Motor neuron (in vitro differentiated cells): ENCODE measurements around the gene ABCD1. TPM values are rescaled to one million over a fixed set of nuclear protein-coding genes. Genes with fewer than 3 reads are reported as not detected.
"Not testable (repeated sequence)": the region's sequence is repeated elsewhere in the genome, so short reads cannot be mapped to it uniquely, and the experiment has no call there.

Source experiments
- ATAC-seq, 8 experiments: fragments of 200-7000 bp; cut with Tn5 transposase; replicated peaks in 6 of 8; 2 replicates each; pipeline ENCODE4 v1.8.0; 2021; ENCODE audit warnings: mild to moderate bottlenecking in 8 of 8, moderate library complexity in 8 of 8
- H3K27ac ChIP-seq, 2 donors: fragments of 250-450 bp; sonication (Bioruptor Pico); 2 replicates each; pipeline ENCODE4 v1.9.0; 2021; ENCODE audit warnings: antibody characterized with exemption in 2 of 2, mild to moderate bottlenecking in 2 of 2, moderate library complexity in 1 of 2
- H3K4me1 ChIP-seq, 2 donors: fragments of 250-450 bp; sonication (Bioruptor Pico); replicated peaks in 1 of 2; 2 replicates each; pipeline ENCODE4 v1.6.1; 2021; ENCODE audit warnings: antibody characterized with exemption in 2 of 2, mild to moderate bottlenecking in 2 of 2, moderate library complexity in 1 of 2
- H3K4me3 ChIP-seq, 5 donors: fragments of 250-450 bp; sonication (Bioruptor Pico); 2 replicates each; pipeline ENCODE4 v1.9.0; 2021; ENCODE audit warnings: antibody characterized with exemption in 5 of 5, mild to moderate bottlenecking in 5 of 5, moderate library complexity in 4 of 5
- WGBS, 10 experiments: fragments of 450-650 bp; shearing (Covaris generic); methylation state at CpG; one replicate each; pipeline ENCODE4 v1.0.0; 2022; 5-methylcytosine and 5-hydroxymethylcytosine counted together
- in situ Hi-C, 9 experiments: fragments of 400-800 bp; cut with MboI; loops; one replicate each; pipeline ENCODE4 v1.15.0; 2021; ENCODE audit warnings: low sequenced_read_pairs in 9 of 9, low pct_unique_long_range_greater_than_20kb in 2 of 9; ENCODE audit not compliant: unreplicated experiment in 9 of 9
- total RNA-seq, 8 experiments: library from RNA; unstranded; fragments of 300-600 nt; gene quantifications; 2 replicates each; pipeline versions ENCODE4 v1.2.3 to v1.2.4, GENCODE V29; 2022

Gene ABCD1
- total RNA-seq, 8 experiments from 2014 or later: 3.4 to 6.8 (median 3.6) TPM

- no peaks in the 10 kb centered on the region for H3K4me1 ChIP-seq
- in situ Hi-C loops: no loop called here
- peak in 3 of 8 experiments; percentile 2 to 6 (median 2) for ATAC-seq
- H3K27ac ChIP-seq: no peak overlapping the region
- no peak overlapping the region for H3K4me3 ChIP-seq
- WGBS, 10 experiments: 34 to 100% methylated on average over 1 to 6 of the region's 16 CpGs; no CpG with 5 or more reads in 8 of the 10 experiments
Measured at GRCh38 chrX:153697924-153698865, 26.5 kb upstream of the ABCD1 start.

DNA sequence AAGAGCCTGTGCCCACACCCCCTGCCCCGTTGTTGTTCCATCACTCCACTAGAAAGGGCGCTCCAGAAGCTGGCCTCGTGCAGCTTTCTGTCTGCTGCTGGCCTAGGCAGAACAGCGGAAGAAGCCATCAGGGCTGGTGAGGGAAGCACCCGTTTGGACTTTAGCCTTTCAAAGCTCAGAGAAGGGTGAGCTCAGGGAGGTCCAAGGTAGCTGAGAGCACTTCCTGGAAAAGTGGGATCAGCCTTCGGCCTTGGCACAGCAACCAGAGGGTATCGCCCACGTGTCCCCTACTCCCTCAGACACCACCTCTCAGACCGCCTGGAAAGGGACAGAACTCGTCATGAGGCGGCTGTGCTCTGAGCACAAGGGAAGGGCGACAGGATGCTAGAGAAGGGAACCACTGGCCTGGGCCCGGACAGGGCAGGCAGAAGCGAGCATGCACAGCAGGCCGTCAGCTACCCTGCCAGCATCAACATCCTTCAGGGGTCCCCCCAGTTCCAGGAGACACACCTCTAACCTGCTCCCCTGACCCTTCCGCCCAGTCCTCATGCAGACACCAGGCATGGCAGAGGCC, 25.4 kb upstream of the ABCD1 start:
- H3K4me1 ChIP-seq, in situ Hi-C loops, H3K4me3 ChIP-seq, H3K27ac ChIP-seq: not testable (repeated sequence)
- ATAC-seq: peak in 2 of 8 experiments; percentile 1 to 2
- WGBS, 10 experiments: 30% methylated on average over 2 of the region's 16 CpGs; no CpG with 5 or more reads in 9 of the 10 experiments

DNA sequence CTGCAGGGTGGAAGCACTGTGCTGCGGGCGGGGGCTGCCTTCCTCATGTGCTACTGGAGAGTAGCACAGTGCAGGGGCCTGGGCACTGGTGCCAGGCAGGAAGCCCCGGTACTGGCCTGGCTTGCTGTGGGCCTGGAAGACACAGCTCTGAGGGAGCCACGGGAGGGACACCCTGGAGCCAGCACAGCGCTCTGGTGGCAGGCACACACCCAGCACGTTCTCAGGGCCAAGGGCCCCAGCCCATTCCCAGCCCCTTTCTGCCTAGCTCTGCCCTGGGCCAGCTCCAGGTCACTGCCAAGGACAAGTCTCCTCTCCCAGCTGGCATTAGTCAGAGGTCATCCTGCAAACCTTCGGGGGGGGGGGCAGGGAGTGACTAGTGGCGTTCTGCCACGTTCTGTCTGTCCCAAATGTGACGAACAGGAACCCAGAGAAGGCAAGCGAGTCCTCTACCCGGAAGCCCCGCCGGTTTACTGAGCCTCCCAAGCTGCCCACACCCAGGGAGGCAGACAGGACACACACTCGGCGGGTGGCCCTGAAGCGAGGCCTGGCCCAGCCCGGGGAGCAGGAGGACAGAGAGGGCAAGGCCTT, 24.8 kb upstream of the ABCD1 start:
- WGBS, 10 experiments: no CpG with 5 or more reads among the region's 18 CpGs
- H3K27ac ChIP-seq, in situ Hi-C loops, H3K4me3 ChIP-seq, H3K4me1 ChIP-seq: not testable (repeated sequence)
- peak in 5 of 8 experiments; percentile 2 to 56 (median 7) for ATAC-seq

DNA sequence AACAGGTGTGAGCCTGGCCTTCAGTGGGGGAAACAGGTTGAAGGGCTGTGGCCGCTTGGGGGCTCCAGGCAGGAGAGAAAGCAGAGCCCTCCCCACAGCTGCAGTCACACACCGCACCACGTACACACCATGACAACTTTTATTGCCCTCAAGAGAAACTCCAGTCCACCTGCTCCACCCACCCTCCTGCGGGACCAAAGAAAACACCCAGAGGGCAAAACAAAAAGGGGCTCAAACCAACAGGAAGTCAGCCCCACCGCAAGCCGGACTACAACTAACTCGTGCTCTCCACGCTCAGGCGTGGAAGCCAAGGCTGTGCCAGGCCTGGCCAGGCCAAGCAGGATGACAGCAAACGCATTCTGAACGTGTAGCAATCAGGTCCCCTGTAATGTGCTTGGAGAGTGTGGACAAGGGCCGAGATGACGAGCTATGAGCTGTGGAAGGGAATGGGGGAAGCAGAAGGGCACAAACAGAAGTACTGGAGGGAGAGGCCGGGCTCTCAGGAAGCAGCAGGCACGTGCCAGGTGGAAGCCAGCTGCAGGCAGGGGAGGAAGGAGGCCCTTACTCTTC, 24.2 kb upstream of the ABCD1 start:
- WGBS, 10 experiments: 0 to 63% methylated on average over 1 to 4 of the region's 15 CpGs; no CpG with 5 or more reads in 8 of the 10 experiments
- in situ Hi-C loops: no loop called here
- ATAC-seq: no peak
- Histone ChIP-seq H3K4me1 (no peaks in the 10 kb centered on the region), H3K4me3 (no peak overlapping the region), H3K27ac (no peak overlapping the region)

DNA sequence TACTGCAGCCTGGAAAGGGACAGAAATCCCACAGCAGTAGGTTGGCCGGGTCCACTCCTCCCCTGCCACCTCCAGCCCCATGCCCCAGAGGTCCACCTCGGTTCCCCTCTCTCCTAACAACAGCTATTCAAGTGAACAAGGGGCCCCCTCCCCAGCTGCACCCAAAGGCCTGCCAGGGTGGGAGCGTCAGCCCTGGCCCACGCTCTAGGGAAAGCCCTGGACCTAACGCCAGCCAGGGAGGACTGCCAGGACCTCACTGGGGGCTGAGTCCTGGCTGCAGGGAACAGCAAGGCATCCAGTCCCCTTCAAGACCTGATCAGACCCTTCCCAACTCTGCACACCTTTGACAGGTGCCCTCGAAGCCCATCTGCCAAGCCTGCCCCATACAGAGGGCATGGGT, 23.7 kb upstream of the ABCD1 start:
- ATAC-seq: no peak
- H3K4me3 ChIP-seq: no peak overlapping the region
- WGBS, 10 experiments: no CpG with 5 or more reads among the region's 6 CpGs
- in situ Hi-C loops: no loop called here
- no peak overlapping the region for H3K27ac ChIP-seq
- no peaks in the 10 kb centered on the region for H3K4me1 ChIP-seq

DNA sequence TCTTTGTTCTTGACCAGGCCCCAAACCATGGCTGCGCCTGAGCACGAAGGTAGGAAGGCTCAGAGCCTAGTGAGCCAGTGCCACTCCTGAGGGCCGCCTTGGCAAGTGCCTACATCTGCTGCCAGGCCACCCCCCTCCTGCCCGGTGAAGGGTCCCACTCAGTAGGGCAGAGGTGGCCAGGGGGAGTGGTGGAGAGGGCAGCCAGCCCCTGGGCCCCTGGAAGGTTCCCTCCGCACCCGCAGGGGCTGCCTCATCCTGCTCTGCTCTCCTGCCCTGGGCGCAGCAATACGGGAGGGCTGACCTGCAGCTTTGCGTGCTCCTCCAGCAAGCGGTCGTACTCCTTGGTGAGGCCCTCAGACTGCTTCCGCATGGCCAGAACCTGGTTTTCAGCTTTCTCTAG, 22.9 kb upstream of the ABCD1 start:
- WGBS, 10 experiments: 73 to 77% methylated on average over 6 to 9 of the region's 12 CpGs; no CpG with 5 or more reads in 8 of the 10 experiments
- ATAC-seq: no peak
- Histone ChIP-seq H3K27ac (no peak overlapping the region), H3K4me1 (no peaks in the 10 kb centered on the region), H3K4me3 (no peak overlapping the region)
- in situ Hi-C loops: no loop called here

DNA sequence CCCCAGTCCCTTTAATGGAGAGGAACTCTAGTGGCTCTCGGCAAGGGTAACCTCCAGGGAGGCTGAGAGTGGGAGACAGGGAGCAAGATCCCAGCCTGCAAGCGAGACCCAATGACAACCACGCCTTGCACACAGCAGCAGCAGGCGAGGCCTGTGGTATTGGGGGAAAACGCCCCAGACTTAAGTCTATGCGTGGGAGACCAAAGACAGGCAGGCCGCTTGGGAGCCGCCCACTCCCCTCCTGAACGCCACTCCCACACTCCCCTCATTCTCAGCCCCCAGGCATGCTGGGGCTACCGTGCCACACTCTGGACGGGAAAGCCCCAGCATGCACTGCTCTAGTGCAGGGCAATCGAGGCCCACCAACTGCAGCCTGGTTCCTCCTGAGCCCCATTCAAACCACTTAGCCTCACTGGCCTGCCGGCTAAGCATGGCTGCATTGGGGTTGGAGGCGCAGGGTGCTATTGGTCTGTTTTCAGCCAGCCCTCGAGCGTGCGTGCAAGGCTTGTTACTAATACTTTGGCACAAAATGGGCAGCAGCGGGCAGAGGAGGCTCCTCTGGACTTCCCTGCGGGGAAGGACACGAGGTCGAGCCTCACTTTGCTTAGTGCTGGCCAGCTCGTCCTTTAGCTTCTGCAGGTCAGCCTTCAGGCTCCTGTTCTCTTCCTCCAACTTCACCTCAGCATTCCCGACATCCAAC, 22.2 kb upstream of the ABCD1 start:
- no peak overlapping the region for H3K27ac ChIP-seq
- no peak overlapping the region for H3K4me3 ChIP-seq
- in situ Hi-C loops: no loop called here
- peak in 3 of 8 experiments; percentile 32 to 72 (median 52) for ATAC-seq
- 33 to 49% methylated on average over 3 to 10 of the region's 23 CpGs; no CpG with 5 or more reads in 8 of the 10 experiments for WGBS, 10 experiments
- H3K4me1 ChIP-seq: no peaks in the 10 kb centered on the region

DNA sequence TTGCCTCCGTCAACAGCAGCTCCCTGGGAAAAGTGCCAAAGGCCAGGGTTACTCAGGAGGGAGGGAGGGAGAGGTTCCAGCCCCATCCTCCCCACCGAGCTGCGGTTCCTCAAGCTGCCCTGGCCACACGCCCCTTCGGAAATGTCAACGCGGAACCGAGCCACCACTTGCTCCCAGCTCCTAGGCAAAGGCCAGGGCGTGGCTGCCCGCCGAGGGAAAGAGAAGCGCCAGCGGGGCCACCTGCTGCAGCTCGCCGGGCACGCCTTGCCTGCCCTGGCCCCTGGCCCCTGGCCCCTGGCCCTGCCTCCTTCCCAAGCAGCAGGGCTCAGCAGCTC, 21.7 kb upstream of the ABCD1 start:
- in situ Hi-C loops: no loop called here
- Histone ChIP-seq H3K27ac (no peak overlapping the region), H3K4me1 (peaks cover under 1 to 1% of the 10 kb centered on the region in 2 donors), H3K4me3 (no peak overlapping the region)
- ATAC-seq: peak in 1 of 8 experiments; percentile 7
- no CpG with 5 or more reads among the region's 16 CpGs for WGBS, 10 experiments

DNA sequence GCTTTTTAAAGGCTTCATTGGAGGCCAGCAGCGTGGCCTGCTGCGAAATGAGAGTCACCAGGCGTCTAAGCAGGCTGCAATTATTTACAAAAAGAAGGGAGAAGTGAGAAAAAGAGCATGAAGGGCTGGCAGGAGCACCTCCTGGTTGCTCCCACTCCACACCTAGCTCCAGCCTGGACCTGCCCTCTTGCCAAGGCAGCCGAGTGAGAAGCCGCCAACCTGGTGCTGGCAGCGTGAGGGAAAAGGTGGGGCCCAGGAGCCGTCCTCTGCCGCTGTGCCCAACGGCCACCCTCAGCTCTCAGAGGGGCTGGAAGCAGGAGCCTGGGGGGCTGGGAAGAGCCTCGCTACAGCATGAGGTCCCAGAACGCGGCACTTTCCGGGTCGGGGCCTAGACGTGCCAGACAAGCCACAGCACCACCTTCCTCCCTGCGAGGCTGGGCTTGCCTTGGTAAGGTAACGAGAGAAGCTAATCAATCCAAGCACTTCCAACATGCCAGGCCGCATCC, 20.6 kb upstream of the ABCD1 start:
- no peak overlapping the region for H3K4me3 ChIP-seq
- in situ Hi-C loops: no loop called here
- peaks cover 8 to 9% of the 10 kb centered on the region in 2 donors for H3K4me1 ChIP-seq
- no peak overlapping the region for H3K27ac ChIP-seq
- WGBS, 10 experiments: 20 to 63% methylated on average over 1 to 4 of the region's 18 CpGs; no CpG with 5 or more reads in 8 of the 10 experiments
- no peak for ATAC-seq

GRCh38 chrX:153704631-153705402, 19.8 kb upstream of the ABCD1 start:
- in situ Hi-C loops, H3K27ac ChIP-seq, H3K4me3 ChIP-seq, ATAC-seq, H3K4me1 ChIP-seq: not testable (repeated sequence)
- 70 to 80% methylated on average over 1 to 3 of the region's 12 CpGs; no CpG with 5 or more reads in 8 of the 10 experiments for WGBS, 10 experiments

DNA sequence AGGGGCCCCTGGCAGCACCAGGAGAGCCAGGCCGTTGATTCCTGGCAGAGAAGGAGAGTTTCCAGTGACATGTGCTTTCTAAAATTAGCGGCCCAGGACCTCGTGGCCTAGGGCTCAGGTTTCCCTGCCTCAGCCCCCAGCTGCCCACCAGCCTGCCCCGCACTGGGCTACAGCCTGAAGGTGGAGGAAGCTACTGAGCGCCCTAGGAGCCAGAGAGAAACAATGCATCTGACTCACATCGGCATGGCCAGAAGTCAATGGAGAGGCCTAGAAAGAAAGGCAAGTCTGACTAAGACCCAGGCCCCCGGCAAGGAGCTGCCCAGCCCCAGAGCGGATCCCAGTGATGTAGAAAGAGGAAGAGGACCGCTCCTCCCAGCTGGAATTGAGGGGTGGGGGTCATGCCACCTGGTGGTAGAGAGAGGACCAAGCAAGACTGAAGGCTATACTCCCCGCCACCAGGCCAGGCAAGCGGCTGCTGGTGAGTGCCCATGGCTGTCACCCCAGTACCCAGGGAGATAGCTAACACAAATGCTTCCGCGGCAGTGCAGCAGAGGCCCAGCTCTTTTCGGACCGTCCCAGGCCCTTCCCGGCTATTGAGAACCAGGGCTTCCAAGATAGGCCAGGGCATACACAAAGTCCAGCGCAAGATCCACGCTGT, 19.1 kb upstream of the ABCD1 start:
- peak in 1 of 8 experiments; percentile 4 for ATAC-seq

More for the DNA sequence above, 19.1 kb upstream of the ABCD1 start:
- in situ Hi-C loops, H3K4me1 ChIP-seq, H3K4me3 ChIP-seq, H3K27ac ChIP-seq: not testable (repeated sequence)
- 83% methylated on average over 3 of the region's 18 CpGs; no CpG with 5 or more reads in 9 of the 10 experiments for WGBS, 10 experiments
